PC-9 (cell line): ENCODE data around the gene ZFYVE16. TPM values are rescaled to one million over a fixed set of nuclear protein-coding genes. Genes with fewer than 3 reads are reported as not detected.
A peak's percentile ranks its signal among the peaks of the same experiment; 100 is the strongest.

Experiments used
- BruUV-seq: library from RNA; stranded (reverse); fragments of 400-500 nt; replicated peaks from 2 replicates; lab custom pipeline; 2021; lab: Mats Ljungman, UMichigan
- CTCF ChIA-PET: fragments of 300-600 bp; sonication (Branson Sonifier 250); formaldehyde crosslinking; loops from one replicate; lab custom pipeline; 2022; ENCODE audit warnings: antibody characterized with exemption; lab: Charles Lee
- POLR2A ChIA-PET: fragments of 300-600 bp; sonication (Branson Sonifier 250); formaldehyde crosslinking; loops from one replicate; lab custom pipeline; 2022; ENCODE audit warnings: antibody characterized with exemption; ENCODE audit not compliant: unreplicated experiment; lab: Charles Lee
- DNase-seq, 2 experiments: peaks; one replicate each; pipeline versions ENCODE4 v3.0.0 to v3.0.0-alpha.2; 2015 to 2022; ENCODE audit warnings: mixed read lengths in 1 of 2
- H2AFZ ChIP-seq: fragments of 200-600 bp; sonication (generic); 2 replicates; pipeline ENCODE4 v1.8.1; 2017; ENCODE audit warnings: antibody characterized with exemption
- H3F3A ChIP-seq: fragments of 200-600 bp; sonication (generic); 2 replicates; pipeline ENCODE4 v1.8.1; 2017; ENCODE audit warnings: antibody characterized with exemption, mild to moderate bottlenecking, low read depth; ENCODE audit not compliant: insufficient read depth
- H3K27ac ChIP-seq: fragments of 200-600 bp; sonication (generic); 2 replicates; pipeline ENCODE4 v1.6.1; 2016; ENCODE audit warnings: mixed run types
- H3K27me3 ChIP-seq: fragments of 200-600 bp; sonication (generic); 2 replicates; pipeline ENCODE4 v1.6.1; 2016; ENCODE audit warnings: low read depth, mixed run types; ENCODE audit not compliant: insufficient read depth
- H3K36me3 ChIP-seq: fragments of 200-600 bp; sonication (generic); 2 replicates; pipeline ENCODE4 v1.6.1; 2016; ENCODE audit warnings: low read depth, mixed run types
- H3K4me1 ChIP-seq: fragments of 200-600 bp; sonication (generic); replicated peaks from 2 replicates; pipeline ENCODE4 v1.6.1; 2016; ENCODE audit warnings: mixed run types; ENCODE audit not compliant: insufficient read depth
- H3K4me2 ChIP-seq: fragments of 200-600 bp; sonication (generic); 2 replicates; pipeline ENCODE4 v1.6.1; 2017; ENCODE audit warnings: mixed run types
- H3K4me3 ChIP-seq: fragments of 200-600 bp; sonication (generic); 2 replicates; pipeline ENCODE4 v1.6.1; 2016; ENCODE audit warnings: mixed run types
- H3K79me2 ChIP-seq: fragments of 200-600 bp; sonication (generic); 2 replicates; pipeline ENCODE4 v1.6.1; 2017; ENCODE audit warnings: low read depth, mixed run types
- H3K9me2 ChIP-seq: fragments of 200-600 bp; sonication (generic); 2 replicates; pipeline ENCODE4 v1.8.1; 2017; ENCODE audit warnings: mild to moderate bottlenecking; ENCODE audit not compliant: insufficient read depth
- H3K9me3 ChIP-seq: fragments of 200-600 bp; sonication (generic); 2 replicates; pipeline ENCODE4 v1.8.1; 2016; ENCODE audit warnings: low read depth; ENCODE audit not compliant: insufficient read depth
- H4K20me1 ChIP-seq: fragments of 200-600 bp; sonication (generic); 2 replicates; pipeline ENCODE4 v1.8.1; 2017; ENCODE audit not compliant: insufficient read depth
- EZH2 ChIP-seq: fragments of 200-600 bp; sonication (generic); IDR thresholded peaks from 2 replicates; pipeline ENCODE4 v1.8.0; 2017; ENCODE audit warnings: antibody characterized with exemption, low read depth
- intact Hi-C: fragments of 100-400 bp; cut with micrococcal nuclease; formaldehyde crosslinking; loops from one replicate; pipeline ENCODE4 v1.10.0; 2022; ENCODE audit not compliant: unreplicated experiment
- total RNA-seq: library from RNA; stranded (reverse); gene quantifications from 2 replicates; pipeline ENCODE4 v1.2.3, GENCODE V29; 2021
- TF ChIP-seq, protein P1 (sequence below): fragments of 200-600 bp; sonication (generic); conservative IDR thresholded peaks from 2 replicates; pipeline ENCODE4 v1.6.1; 2017; ENCODE audit warnings: mixed run types, antibody characterized with exemption, mild to moderate bottlenecking, moderate library complexity

ZFYVE16 gene
- total RNA-seq, 1 experiment from 2014 or later, result 27.7 TPM

DNA sequence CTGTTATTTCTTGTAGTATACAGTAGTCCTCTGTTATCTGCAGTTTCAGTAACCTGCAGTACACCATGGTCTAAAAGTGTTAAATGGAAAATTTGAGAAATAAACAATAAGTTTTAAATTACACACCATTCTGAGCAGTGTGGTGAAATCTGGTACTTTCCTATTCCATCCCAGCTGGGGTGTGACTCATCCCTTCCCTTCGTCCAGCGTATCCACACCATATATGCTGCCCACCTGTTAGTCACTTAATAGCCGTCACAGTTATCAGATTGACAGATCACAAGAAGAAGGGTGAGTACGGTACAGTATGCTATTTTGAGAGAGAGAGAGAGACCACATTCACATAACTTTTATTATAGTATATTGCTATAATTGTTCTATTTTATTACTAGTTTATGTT is 109.0 kb downstream of the ZFYVE16 start:
- DNase-seq, result peak; percentile 47 to 84
- H3K4me1 ChIP-seq, result peaks cover 13% of the 10 kb centered on the region
- no peaks in the 10 kb centered on the region for H3K9me2 ChIP-seq
- intact Hi-C loops, result no loop called here
- BruUV-seq, result no TSS peak
- TF ChIP-seq, protein P1, sequence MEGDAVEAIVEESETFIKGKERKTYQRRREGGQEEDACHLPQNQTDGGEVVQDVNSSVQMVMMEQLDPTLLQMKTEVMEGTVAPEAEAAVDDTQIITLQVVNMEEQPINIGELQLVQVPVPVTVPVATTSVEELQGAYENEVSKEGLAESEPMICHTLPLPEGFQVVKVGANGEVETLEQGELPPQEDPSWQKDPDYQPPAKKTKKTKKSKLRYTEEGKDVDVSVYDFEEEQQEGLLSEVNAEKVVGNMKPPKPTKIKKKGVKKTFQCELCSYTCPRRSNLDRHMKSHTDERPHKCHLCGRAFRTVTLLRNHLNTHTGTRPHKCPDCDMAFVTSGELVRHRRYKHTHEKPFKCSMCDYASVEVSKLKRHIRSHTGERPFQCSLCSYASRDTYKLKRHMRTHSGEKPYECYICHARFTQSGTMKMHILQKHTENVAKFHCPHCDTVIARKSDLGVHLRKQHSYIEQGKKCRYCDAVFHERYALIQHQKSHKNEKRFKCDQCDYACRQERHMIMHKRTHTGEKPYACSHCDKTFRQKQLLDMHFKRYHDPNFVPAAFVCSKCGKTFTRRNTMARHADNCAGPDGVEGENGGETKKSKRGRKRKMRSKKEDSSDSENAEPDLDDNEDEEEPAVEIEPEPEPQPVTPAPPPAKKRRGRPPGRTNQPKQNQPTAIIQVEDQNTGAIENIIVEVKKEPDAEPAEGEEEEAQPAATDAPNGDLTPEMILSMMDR, result no peak
- no peak for TF ChIP-seq EZH2
- H4K20me1 ChIP-seq, result no peaks in the 10 kb centered on the region
- peaks cover 7% of the 10 kb centered on the region; the same call in 1 of the 2 replicates for H3F3A ChIP-seq
- no peaks in the 10 kb centered on the region for H3K27me3 ChIP-seq
- peak overlapping the region; percentile 43 for H3K4me2 ChIP-seq
- no peaks in the 10 kb centered on the region for H3K9me3 ChIP-seq
- H3K27ac ChIP-seq, result peak overlapping the region; percentile 48; the same call in 1 of the 2 replicates
- H3K4me3 ChIP-seq, result no peak overlapping the region
- H3K36me3 ChIP-seq, result no peaks in the 10 kb centered on the region
- no peaks in the 10 kb centered on the region for H3K79me2 ChIP-seq
- ChIA-PET CTCF (no interaction called here), POLR2A (no interaction called here)
- H2AFZ ChIP-seq, result no peak overlapping the region

Other genes with a start within 250 kb of the ZFYVE16 start
- gene SERINC5, start 152.0 kb upstream of the ZFYVE16 start, total RNA-seq, result 68.8 and 77.7 TPM in 2 replicates
- not detected in 2 replicates for gene SPZ1, start 88.1 kb upstream of the ZFYVE16 start, total RNA-seq
- gene FAM151B, start 80.0 kb downstream of the ZFYVE16 start, total RNA-seq, result 1.4 and 1.7 TPM in 2 replicates
- 0.15 and 0.26 TPM in 2 replicates for gene ANKRD34B, start 162.2 kb downstream of the ZFYVE16 start, total RNA-seq
- 14.4 and 16.9 TPM in 2 replicates for gene MSH3, start 246.6 kb downstream of the ZFYVE16 start, total RNA-seq
- 28.7 and 45.3 TPM in 2 replicates for gene DHFR, start 246.9 kb downstream of the ZFYVE16 start, total RNA-seq